ENCODE measurements around the gene CENPX.
"Not testable (repeated sequence)": the region's sequence is repeated elsewhere in the genome, so short reads cannot be mapped to it uniquely, and the experiment has no call there.

The CENPX gene

DNA sequence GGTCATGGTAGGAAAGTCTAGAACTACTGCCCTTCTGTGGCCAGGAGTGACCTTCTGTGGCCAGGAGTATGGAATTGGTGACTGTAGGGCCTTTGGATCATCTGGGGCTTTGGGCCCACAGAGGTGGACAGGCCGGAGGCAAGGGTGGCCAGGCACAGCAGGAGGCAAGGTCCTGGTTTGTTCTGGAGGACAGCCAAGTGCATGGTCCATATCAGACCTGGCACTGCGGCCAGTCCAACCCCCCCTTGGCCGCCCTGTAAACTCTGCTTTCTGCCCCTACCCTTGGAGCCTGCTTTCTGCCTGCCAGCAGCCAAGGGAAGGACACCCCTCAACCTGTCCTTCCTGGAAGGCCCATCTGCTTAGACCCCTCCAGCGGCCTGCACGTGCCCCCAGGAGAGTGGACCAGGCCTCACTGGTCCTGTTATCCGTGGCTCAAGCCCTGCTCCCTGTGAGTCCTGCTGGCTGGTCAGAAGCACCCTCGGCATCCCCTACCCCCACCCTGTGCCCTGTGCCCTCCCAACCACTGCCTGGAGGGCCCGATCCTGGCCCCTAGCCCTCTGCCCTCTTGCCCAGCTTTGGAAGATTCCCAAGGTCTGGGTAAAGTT lies 17.1 kb upstream of the CENPX start:
- DNase-seq (ENCODE audit: low read depth in 3 of 3), result no peak

DNA sequence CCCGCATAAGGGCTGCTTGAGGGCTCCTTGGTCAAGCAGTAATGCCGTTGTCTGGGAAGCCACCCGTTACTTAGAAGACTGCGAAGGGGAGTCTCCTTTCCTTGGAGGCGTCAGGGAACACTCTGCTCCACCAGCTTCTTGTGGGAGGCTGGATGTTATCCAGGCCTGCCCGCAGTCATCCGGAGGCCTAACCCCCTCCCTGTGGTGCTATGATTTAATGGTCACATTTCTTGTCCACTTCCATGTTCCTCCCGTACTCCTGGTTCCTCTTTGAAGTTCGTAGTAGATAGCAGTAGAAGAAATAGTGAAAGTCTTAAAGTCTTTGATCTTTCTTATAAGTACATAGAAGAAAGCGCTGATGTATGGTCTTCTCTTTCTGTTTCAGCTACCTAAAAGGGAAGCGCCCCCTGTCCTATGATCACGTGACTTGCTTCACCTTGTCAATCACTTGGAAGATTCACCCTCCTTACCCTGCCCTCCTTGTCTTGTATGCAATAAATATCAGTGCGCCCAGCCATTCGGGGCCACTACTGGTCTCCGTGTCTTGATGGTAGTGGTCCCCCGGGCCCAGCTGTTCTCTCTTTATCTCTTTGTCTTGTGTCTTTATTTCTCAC lies 16.2 kb upstream of the CENPX start:
- not testable (repeated sequence) for DNase-seq (ENCODE audit: low read depth in 3 of 3)

DNA sequence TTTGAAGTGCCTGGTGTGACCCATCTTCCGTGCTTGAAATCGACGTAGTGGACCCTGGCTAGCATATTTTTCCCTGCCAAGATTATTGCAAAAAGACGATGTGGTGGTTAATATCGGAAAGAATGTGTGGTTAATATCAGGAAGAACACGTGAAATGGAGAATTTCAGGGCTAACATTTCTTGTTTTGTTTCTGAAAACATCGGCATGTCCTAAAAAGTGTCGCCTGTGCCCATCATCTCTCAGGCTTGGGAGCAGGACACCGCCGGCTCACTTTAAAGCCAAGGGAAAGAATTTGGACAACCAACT lies 15.2 kb upstream of the CENPX start:
- no peak for DNase-seq (ENCODE audit: low read depth in 3 of 3)

DNA sequence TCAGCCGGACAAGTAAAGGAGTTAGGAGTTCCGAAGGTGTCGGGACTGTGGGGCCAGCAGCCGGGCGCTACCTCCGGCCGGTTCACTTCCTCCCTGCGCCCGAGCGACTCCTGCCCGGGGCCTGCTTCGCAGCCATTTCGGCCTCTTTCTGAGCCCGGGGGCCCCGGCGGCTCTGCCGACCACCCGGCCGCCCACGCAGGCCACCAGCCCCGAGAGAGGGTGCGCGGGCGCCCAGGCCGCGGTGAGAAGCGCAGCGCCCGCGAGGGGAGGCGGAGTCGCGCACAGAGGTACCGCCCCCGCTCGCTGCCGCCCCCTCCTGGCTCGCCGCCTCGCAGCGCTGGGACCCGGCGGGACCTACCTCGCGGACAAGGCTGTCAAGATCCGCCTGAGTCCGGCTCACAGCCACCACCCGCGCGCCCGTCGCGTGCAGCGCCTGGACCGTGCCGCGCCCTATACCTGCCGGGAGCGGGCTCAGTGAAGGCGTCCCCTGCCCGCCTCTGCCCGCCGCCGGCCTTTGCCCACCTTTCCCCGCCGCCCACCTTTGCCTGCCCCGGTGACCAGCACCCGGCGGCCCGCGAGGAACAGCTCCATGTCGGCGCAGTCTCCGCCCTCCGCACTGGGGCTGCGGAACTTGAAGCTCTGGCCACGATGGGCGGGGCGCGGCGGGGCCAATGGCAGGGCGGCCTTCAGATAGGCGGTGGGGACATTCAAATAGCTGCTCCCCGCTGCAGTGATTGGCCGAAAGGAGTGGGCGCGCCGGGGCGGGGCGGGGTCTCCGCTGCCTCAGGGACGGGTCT lies 14.6 kb upstream of the CENPX start, which contains the start of gene DCXR:
Gene DCXR, minus strand, starts transcription at position 606 of the 797 bp plus-strand sequence. Its CDS starts 15 bp downstream, at position 591.
- DNase-seq (ENCODE audit: low read depth in 3 of 3), result peak; percentile 86 to 97 (median 89)

DNA sequence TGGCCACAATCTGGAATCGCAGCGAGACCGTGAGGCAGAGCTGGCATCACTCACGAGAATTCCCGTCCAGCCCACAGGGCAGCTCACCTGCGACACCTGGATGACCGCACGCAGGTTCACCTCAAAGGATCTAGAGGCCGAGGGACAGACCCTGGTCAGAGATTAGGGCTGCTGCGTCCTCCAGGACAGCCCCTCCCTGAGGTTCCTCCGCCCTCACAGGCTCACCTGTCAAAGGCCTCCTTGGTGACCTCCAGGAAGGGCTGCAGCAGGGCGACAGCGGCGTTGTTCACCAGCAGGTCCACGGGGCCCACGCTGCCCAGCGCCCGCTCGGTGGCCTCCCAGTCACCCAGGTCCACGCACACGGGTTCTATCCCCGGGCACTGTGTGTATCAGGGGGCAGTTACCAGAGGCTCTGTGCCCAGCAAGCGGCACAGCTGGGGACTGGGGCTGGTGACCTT lies 14.0 kb upstream of the CENPX start:
- DNase-seq (ENCODE audit: low read depth in 3 of 3), result no peak

DNA sequence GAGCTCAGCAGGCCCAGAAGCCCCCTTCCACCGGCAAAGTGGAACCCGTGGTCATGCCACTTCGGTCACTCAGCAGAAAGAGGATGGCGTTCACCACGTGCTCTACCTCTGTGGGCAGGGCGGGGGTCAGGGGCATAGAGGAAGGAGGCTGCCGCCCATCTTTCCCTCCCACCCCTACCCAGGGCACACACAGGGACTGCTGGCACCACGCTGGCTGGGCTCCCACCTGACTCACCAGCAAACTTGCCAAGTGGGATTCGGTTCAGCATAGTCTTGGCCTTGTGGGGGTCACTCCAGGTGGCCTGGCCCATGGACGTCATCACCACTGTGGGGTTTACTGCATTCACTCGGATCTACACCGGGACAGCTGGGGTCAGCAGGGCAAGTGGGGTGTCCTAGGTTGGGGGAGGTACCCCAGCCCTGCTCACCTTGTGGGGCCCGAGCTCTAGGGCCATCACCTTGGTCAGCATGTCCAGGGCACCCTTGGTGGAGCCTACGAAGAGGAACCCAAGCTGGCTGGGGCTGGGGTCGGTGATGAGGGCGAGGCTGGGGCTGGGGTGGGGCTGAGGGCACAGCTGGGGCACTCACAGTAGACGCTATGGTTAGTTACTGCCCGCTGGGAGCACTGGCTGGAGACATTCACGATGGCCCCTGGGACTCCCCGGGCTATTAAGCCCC lies 13.4 kb upstream of the CENPX start:
- no peak for DNase-seq (ENCODE audit: low read depth in 3 of 3)

DNA sequence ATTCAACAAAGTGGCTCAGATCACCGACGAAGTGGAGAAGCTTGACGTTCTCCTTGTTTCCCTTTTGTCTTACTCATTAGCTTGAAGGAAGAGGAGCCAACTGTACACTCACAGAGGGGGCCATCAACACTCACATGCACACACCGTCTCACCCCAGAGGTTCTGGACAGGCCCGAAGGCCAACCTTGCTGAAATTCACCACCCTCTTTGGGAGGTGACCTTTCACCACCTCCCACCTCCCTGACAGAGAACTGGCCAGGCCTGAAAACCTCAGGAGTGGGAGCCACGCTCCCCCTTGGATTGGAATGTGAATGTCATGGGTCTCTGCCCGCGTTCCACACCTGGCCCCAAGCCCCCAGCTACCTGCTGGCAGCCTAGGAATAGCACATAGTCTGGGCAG lies 12.8 kb upstream of the CENPX start:
- DNase-seq (ENCODE audit: low read depth in 3 of 3), result no peak

DNA sequence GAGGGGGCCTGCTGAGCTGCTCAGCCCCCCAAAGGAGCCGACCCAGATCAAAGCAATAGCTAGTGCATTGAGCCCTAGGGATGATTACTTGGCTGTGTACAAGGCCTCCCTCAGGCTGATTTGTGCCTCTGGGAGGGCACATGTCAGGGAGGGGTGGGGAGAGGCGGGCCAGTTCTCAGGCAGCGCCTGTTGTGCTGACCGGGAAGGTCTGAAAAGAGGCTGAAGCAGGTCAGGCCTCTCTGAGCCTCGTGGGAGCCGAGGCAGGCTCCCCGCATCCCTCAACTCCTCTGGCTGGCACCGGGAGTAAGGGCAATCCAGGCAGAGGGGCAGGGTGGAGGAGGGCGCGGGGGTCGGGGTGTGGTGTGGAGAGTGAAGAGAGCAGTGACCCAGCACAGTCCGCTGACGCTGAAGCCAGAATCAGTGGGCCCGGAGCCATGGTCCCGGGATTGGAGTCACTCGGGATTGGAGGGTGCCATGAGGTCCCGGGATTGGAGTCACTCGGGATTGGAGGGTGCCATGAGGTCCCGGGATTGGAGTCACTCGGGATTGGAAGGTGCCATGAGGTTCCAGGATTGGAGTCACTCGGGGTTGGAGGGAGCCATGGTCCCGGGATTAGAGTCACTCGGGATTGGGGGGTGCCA lies 11.8 kb upstream of the CENPX start:
- no peak for DNase-seq (ENCODE audit: low read depth in 3 of 3)

DNA sequence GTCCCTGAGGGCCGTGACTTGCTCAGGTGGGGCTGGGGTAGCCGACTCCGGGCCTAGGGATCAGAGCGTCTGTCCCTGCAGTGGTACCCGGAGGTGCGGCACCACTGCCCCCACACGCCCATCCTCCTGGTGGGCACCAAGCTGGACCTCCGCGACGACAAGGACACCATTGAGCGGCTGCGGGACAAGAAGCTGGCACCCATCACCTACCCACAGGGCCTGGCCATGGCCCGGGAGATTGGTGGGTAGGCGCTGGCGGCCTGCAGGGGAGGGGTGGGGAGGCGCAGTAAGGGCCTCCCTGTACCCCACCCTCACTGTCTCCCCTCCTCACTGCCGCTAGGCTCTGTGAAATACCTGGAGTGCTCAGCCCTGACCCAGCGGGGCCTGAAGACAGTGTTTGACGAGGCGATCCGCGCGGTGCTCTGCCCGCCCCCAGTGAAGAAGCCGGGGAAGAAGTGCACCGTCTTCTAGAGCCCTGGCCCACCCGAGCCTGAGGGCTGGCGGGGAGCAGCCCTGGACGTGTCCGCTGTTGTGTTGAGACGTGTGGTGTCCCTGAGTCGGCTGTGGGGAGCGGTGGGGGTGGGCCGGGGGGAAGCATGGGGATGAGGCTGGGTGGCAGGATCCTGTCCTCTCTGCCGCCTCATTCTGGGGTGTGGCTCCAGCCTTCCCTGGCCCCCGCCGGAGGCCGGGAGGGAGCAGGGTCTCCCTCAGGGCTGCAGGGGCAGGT lies 10.8 kb upstream of the CENPX start:
- no peak for DNase-seq (ENCODE audit: low read depth in 3 of 3)

DNA sequence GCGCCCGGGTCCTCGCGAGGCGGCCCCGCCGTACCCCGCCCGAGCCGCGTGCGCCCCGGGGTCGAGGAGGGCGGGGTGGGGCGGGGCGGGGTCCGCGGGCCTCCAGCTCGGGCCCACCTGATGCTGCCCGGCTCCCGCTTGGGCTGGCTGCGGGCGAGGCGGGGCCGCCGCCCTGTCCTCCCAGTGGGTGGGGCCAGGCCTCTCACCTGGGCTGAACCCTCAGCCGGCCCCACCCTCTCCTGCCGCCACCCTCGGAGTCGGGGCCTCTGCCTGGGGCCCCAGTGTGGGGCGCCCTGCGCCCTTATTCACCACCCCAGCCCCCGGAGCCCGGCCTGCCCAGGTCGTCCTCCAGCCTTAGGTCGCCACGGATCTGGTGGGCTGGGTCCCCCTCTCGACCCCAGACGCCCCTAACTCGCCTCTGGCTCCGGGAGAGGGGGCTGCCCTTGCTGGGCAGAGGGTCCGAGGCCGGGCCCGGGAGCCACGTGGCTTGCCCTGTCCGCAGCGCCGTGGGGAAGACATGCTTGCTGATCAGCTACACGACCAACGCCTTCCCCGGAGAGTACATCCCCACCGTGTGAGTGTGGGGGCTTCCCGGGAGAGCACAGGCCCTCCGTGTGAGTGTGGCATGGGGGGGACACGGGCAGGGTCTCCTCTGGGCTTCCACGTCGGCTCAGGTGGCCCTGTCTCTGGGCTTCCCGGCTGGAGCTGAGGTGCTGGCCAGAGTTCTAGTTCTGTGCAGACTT lies 9.4 kb upstream of the CENPX start:
- DNase-seq (ENCODE audit: low read depth in 3 of 3), result peak in 1 of 3 experiments; percentile 62

DNA sequence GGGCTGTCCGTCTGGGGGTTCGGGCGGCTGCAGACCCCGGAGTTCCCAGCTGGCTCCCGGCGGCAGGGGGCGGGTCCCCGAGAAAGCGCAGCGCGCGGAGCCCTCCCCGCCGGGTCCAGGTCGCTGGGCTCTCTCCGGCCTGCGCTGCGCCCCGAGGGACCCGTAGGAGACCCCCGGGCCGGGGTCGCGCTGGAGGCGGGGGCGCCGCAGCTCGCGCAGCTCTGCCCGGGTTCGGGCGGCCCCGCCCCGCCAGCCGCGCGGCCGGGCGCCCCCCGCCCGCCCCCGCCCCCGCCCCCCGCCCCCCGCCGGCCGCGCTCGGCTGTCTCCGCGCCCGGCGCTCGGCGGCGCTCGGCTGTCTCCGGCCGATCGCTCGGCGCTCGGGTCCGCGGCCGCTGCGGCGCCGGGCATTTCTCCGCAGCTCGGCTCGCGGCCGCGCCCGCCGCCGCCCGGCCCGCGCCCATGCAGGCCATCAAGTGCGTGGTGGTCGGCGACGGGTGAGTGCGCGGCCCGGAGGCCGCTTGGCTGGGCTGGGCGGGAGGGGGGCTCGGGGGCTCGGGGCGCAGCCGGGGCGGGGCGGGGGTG lies 8.7 kb upstream of the CENPX start, which contains the start of gene RAC3:
Gene RAC3, plus strand, starts transcription at position 376 of the 582 bp plus-strand sequence. Its CDS starts 84 bp downstream, at position 460.
- DNase-seq (ENCODE audit: low read depth in 3 of 3), result no peak

DNA sequence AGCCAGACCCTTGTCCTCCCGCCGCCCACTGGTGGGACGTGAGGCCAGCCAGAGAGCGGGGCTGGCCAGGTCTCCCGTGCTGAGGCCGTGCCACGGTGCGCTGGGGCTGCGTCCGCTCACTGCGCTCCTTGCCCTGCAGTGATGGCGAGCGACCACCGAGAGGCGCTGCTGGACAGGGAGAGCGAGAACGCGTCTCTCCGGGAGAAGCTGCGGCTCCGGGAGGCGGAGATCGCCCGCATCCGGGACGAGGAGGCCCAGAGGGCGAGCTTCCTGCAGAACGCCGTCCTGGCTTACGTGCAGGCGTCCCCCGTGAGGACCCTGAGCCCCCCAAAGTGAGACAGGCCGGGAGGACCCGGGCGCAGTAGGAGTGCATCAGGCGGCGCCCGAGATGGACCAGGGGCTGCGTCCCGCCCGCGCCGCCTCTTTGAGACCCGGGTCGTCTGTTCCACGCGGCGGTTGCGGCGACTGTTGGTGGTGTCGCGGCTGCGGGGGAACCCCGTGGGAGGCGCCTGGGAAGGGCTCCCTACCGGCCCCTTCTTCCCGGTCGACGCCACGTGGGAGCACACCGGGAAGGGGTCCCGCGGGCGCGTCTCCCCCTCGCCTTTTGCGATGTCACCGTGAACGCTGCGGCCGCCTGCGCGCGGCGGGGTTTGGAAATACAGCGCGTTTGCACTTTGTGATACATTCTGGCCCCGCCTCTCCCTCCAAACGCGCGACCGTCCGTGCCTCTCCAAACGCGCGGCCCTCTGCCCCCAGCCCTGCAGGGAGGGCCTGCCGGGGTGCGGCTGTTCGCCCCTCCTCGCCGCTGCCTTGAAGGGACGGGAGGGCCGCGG lies 8.0 kb upstream of the CENPX start:
- peak; percentile 61 to 83 (median 70) for DNase-seq (ENCODE audit: low read depth in 3 of 3)

DNA sequence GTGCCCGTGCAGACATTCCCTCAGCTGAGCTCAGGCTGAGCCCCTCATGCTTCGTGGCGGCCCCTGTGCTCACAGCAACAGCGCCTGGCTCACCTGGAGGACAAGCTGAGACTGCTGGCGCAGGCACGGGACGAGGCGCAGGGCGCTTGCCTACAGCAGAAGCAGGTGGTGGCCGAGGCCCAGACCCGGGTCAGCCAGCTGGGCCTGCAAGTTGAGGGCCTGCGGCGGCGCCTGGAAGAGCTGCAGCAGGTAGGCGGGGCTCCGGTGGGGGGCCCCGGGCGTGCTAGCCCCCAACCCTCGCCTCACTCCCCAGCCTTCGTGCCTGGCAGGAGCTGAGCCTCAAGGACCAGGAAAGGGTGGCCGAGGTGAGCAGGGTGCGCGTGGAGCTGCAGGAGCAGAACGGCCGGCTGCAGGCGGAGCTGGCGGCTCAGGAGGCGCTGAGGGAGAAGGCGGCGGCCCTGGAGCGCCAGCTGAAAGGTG lies 7.4 kb upstream of the CENPX start:
- no peak for DNase-seq (ENCODE audit: low read depth in 3 of 3)

DNA sequence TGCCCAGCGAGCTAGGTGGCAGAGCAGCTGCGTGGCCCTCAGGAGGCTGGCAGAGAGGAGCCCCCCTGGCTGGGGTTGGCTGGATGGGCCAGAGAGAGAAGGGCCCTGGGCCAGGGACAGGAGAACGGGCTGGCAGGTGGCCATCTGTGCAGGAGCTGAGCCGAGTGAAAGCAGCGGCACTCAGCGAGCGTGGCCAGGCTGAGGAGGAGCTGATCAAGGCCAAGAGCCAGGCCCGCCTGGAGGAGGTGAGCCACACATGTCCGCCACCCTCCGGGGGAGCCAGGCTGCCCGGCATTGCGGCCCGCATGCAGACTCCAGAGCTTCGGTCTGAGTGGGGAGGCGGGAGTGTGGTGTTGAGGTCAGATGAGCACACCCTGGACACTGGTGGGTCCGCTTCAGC lies 6.7 kb upstream of the CENPX start:
- DNase-seq (ENCODE audit: low read depth in 3 of 3), result no peak

DNA sequence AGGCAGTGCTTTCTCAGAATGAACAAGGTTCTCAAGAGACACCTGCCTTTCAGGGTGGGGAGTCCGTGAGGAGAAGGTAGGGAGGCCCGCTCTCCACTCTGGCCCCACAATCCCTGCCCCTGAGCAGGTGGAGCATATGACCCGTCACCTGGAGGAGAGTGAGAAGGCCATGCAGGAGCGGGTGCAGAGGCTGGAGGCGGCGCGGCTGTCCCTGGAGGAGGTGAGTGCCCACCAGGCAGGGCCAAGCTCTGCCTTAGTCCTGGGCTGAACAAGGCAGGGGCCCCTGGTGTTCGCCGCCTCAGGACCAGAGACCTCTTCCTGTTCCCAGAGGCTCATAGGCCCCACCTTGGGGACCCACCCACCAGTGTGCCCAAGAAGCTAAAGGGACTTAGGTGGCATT lies 6.3 kb upstream of the CENPX start:
- DNase-seq (ENCODE audit: low read depth in 3 of 3), result no peak

DNA sequence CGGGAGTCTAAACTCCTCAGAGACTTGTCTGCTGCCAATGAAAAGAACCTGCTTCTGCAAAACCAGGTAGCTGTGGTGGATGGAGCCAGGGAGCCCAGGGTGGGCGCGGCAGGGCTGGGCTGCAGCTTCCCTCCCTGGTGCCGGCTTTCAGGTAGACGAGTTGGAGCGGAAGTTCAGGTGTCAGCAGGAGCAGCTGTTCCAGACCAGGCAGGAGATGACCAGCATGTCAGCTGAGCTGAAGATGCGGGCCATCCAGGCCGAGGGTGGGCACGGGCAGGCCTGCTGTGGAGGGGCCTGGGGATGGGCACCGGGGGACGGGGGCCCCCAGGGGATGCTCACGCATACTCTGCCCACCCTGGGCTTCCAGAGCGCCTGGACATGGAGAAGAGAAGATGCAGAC lies 5.6 kb upstream of the CENPX start:
- DNase-seq (ENCODE audit: low read depth in 3 of 3), result no peak

DNA sequence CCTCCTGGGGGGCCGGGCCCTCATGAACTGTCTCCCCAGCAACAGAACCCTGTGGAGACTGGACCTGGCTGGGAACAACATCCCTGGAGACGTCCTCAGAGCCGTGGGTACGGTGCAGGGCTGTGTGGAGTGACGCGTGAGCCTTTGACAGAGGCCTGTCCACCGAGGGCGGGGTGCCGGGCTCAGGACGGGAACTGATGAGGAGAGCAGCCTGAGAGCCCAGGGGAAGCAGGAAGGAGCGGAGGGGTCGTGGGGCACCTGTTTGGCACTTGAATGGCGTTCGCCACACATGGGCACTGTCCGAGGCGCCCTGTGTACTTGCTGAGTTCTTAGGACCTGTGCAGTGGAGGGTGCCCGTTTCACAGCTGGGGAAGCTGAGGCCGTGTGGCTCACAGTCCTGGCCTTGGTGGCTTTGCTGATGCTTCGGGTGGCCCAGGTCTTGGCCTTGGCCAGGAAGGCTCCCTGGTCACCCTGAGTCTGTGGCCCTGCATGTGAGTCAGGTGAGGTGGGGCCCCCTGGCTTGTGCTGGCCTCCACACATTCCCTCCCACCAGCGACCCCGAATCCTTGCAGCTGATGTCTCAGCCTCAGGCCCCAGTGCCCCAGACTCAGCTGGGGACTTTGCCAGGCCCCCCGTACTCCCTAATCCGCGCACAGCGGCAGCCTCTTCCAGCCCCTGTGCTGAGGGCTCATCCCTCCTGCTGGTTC lies 2.9 kb upstream of the CENPX start:
- DNase-seq (ENCODE audit: low read depth in 3 of 3), result no peak

DNA sequence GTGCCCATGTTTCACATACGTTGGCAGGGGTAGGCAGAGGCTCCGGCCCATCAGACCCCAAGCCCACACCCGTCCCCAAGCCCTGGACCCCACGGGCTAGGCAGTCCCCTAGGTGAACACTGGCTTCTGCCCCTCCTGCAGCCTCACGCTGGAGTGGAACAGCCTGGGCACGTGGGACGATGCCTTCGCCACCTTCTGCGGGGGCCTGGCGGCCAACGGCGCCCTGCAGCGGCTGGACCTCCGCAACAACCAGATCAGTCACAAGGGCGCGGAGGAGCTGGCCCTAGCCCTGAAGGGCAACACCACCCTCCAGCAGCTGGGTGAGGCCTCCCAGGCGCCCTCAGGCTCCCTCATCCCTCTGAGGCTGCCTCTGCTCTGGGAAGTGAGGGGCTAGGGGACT lies 2.2 kb upstream of the CENPX start:
- DNase-seq (ENCODE audit: low read depth in 3 of 3), result no peak

All from stimulated activated CD4-positive, alpha-beta T cell treated with anti-CD3 and anti-CD28 coated beads, TNF-alpha, amount 100 ng/mL, for 24 hours (primary cell).